Upper lobe of right lung (tissue), 1 donor: ENCODE data around the gene GSKIP. TPM values are rescaled to one million over a fixed set of nuclear protein-coding genes. Genes with fewer than 3 reads are reported as not detected.
A peak's percentile ranks its signal among the peaks of the same experiment; 100 is the strongest.

Experiments
- ATAC-seq: fragments of 200-7000 bp; cut with Tn5 transposase; one replicate; pipeline ENCODE4 v1.9.1; 2020; ENCODE audit warnings: mild to moderate bottlenecking, moderate library complexity
- DNase-seq: peaks from one replicate; pipeline ENCODE4 v3.0.0-alpha.2; 2020
- H3K27ac ChIP-seq: fragments of 200-600 bp; one replicate; pipeline ENCODE4 v1.8.0; 2022
- H3K27me3 ChIP-seq: fragments of 200-600 bp; one replicate; pipeline ENCODE4 v1.8.0; 2022; ENCODE audit warnings: mild to moderate bottlenecking
- H3K36me3 ChIP-seq: fragments of 200-600 bp; one replicate; pipeline ENCODE4 v1.8.0; 2022
- H3K4me1 ChIP-seq: fragments of 200-600 bp; one replicate; pipeline ENCODE4 v1.8.0; 2022
- H3K4me3 ChIP-seq: fragments of 200-600 bp; one replicate; pipeline ENCODE4 v1.8.0; 2022; ENCODE audit warnings: mild to moderate bottlenecking
- H3K9me3 ChIP-seq: fragments of 200-600 bp; one replicate; pipeline ENCODE4 v1.8.0; 2022
- CTCF ChIP-seq: fragments of 200-600 bp; IDR thresholded peaks from one replicate; pipeline ENCODE4 v1.8.0; 2022; ENCODE audit warnings: antibody characterized with exemption
- intact Hi-C: fragments of 100-400 bp; cut with DNase I; formaldehyde crosslinking; loops from one replicate; pipeline ENCODE4 v1.11.0; 2022
- total RNA-seq: library from RNA; stranded (reverse); fragmentation: NEBNext Ultra II Directional; extraction: Animal tissue kit (Norgen Biotek cat#: 25700); gene quantifications from one replicate; pipeline ENCODE4 v1.2.1, GENCODE V29; 2021
- donor health status: DM: no; HTN: yes; CAD: no; lungs with severe emphysema.

Gene GSKIP
- total RNA-seq, 1 donor from 2014 or later = 13.9 TPM

- intact Hi-C loops = no loop called here
- H3K27me3 ChIP-seq = no peaks in the 10 kb centered on the region
- H3K4me3 ChIP-seq = no peak overlapping the region
- TF ChIP-seq CTCF = no peak
- no peaks in the 10 kb centered on the region for H3K4me1 ChIP-seq
- no peak for DNase-seq
- H3K9me3 ChIP-seq = no peaks in the 10 kb centered on the region
- no peak overlapping the region for H3K27ac ChIP-seq
- no peak for ATAC-seq
- no peaks in the 10 kb centered on the region for H3K36me3 ChIP-seq
Measured at GRCh38 chr14:96399405-96399804, 36.1 kb downstream of the GSKIP start.

- Histone ChIP-seq H3K27me3 (no peaks in the 10 kb centered on the region), H3K4me1 (no peaks in the 10 kb centered on the region), H3K27ac (no peak overlapping the region), H3K9me3 (no peaks in the 10 kb centered on the region), H3K36me3 (no peaks in the 10 kb centered on the region), H3K4me3 (no peak overlapping the region)
- ATAC-seq (no peak), DNase-seq (no peak)
- no peak for TF ChIP-seq CTCF
- intact Hi-C loops = no loop called here
Measured at GRCh38 chr14:96400495-96400894, 37.2 kb downstream of the GSKIP start.

- Histone ChIP-seq H3K4me1 (no peaks in the 10 kb centered on the region), H3K27me3 (no peaks in the 10 kb centered on the region), H3K36me3 (no peaks in the 10 kb centered on the region), H3K27ac (no peak overlapping the region), H3K4me3 (no peak overlapping the region), H3K9me3 (no peaks in the 10 kb centered on the region)
- no peak for ATAC-seq
- intact Hi-C loops = no loop called here
- no peak for DNase-seq
- TF ChIP-seq CTCF = no peak
Measured at GRCh38 chr14:96403409-96403808, 40.1 kb downstream of the GSKIP start.

- Histone ChIP-seq H3K9me3 (no peaks in the 10 kb centered on the region), H3K27ac (no peak overlapping the region), H3K4me3 (no peak overlapping the region), H3K4me1 (no peaks in the 10 kb centered on the region), H3K36me3 (no peaks in the 10 kb centered on the region), H3K27me3 (no peaks in the 10 kb centered on the region)
- ATAC-seq (peak; percentile 56), DNase-seq (no peak)
- no peak for TF ChIP-seq CTCF
- intact Hi-C loops = no loop called here
Measured at GRCh38 chr14:96405677-96406076, 42.4 kb downstream of the GSKIP start.

GRCh38 chr14:96407935-96408570 lies 44.7 kb downstream of the GSKIP start:
- H3K36me3 ChIP-seq = no peaks in the 10 kb centered on the region
- no peak overlapping the region for H3K4me3 ChIP-seq
- no peak for DNase-seq
- no peaks in the 10 kb centered on the region for H3K27me3 ChIP-seq
- ATAC-seq = peak; percentile 39
- no peak for TF ChIP-seq CTCF
- H3K9me3 ChIP-seq = no peaks in the 10 kb centered on the region
- no peaks in the 10 kb centered on the region for H3K4me1 ChIP-seq
- no peak overlapping the region for H3K27ac ChIP-seq
- intact Hi-C loops = no loop called here

- Histone ChIP-seq H3K27ac (no peak overlapping the region), H3K36me3 (no peaks in the 10 kb centered on the region), H3K27me3 (no peaks in the 10 kb centered on the region), H3K4me1 (no peaks in the 10 kb centered on the region), H3K4me3 (no peak overlapping the region), H3K9me3 (no peaks in the 10 kb centered on the region)
- intact Hi-C loops = no loop called here
- TF ChIP-seq CTCF = no peak
- DNase-seq = no peak
- peak; percentile 43 for ATAC-seq
Measured at GRCh38 chr14:96408608-96409007, 45.3 kb downstream of the GSKIP start.
